PC-9 (cell line): ENCODE measurements around the gene MARCHF3. TPM values are rescaled to one million over a fixed set of nuclear protein-coding genes. Genes with fewer than 3 reads are reported as not detected.
A peak's percentile ranks its signal among the peaks of the same experiment; 100 is the strongest.

Source experiments
- BruUV-seq: library from RNA; stranded (reverse); fragments of 400-500 nt; replicated peaks from 2 replicates; lab custom pipeline; 2021; lab: Mats Ljungman, UMichigan
- CTCF ChIA-PET: fragments of 300-600 bp; sonication (Branson Sonifier 250); formaldehyde crosslinking; loops from one replicate; lab custom pipeline; 2022; ENCODE audit warnings: antibody characterized with exemption; lab: Charles Lee
- POLR2A ChIA-PET: fragments of 300-600 bp; sonication (Branson Sonifier 250); formaldehyde crosslinking; loops from one replicate; lab custom pipeline; 2022; ENCODE audit warnings: antibody characterized with exemption; ENCODE audit not compliant: unreplicated experiment; lab: Charles Lee
- DNase-seq, 2 experiments: peaks; one replicate each; pipeline versions ENCODE4 v3.0.0 to v3.0.0-alpha.2; 2015 to 2022; ENCODE audit warnings: mixed read lengths in 1 of 2
- H2AFZ ChIP-seq: fragments of 200-600 bp; sonication (generic); 2 replicates; pipeline ENCODE4 v1.8.1; 2017; ENCODE audit warnings: antibody characterized with exemption
- H3F3A ChIP-seq: fragments of 200-600 bp; sonication (generic); 2 replicates; pipeline ENCODE4 v1.8.1; 2017; ENCODE audit warnings: antibody characterized with exemption, mild to moderate bottlenecking, low read depth; ENCODE audit not compliant: insufficient read depth
- H3K27ac ChIP-seq: fragments of 200-600 bp; sonication (generic); 2 replicates; pipeline ENCODE4 v1.6.1; 2016; ENCODE audit warnings: mixed run types
- H3K27me3 ChIP-seq: fragments of 200-600 bp; sonication (generic); 2 replicates; pipeline ENCODE4 v1.6.1; 2016; ENCODE audit warnings: low read depth, mixed run types; ENCODE audit not compliant: insufficient read depth
- H3K36me3 ChIP-seq: fragments of 200-600 bp; sonication (generic); 2 replicates; pipeline ENCODE4 v1.6.1; 2016; ENCODE audit warnings: low read depth, mixed run types
- H3K4me1 ChIP-seq: fragments of 200-600 bp; sonication (generic); replicated peaks from 2 replicates; pipeline ENCODE4 v1.6.1; 2016; ENCODE audit warnings: mixed run types; ENCODE audit not compliant: insufficient read depth
- H3K4me2 ChIP-seq: fragments of 200-600 bp; sonication (generic); 2 replicates; pipeline ENCODE4 v1.6.1; 2017; ENCODE audit warnings: mixed run types
- H3K4me3 ChIP-seq: fragments of 200-600 bp; sonication (generic); 2 replicates; pipeline ENCODE4 v1.6.1; 2016; ENCODE audit warnings: mixed run types
- H3K79me2 ChIP-seq: fragments of 200-600 bp; sonication (generic); 2 replicates; pipeline ENCODE4 v1.6.1; 2017; ENCODE audit warnings: low read depth, mixed run types
- H3K9me2 ChIP-seq: fragments of 200-600 bp; sonication (generic); 2 replicates; pipeline ENCODE4 v1.8.1; 2017; ENCODE audit warnings: mild to moderate bottlenecking; ENCODE audit not compliant: insufficient read depth
- H3K9me3 ChIP-seq: fragments of 200-600 bp; sonication (generic); 2 replicates; pipeline ENCODE4 v1.8.1; 2016; ENCODE audit warnings: low read depth; ENCODE audit not compliant: insufficient read depth
- H4K20me1 ChIP-seq: fragments of 200-600 bp; sonication (generic); 2 replicates; pipeline ENCODE4 v1.8.1; 2017; ENCODE audit not compliant: insufficient read depth
- EZH2 ChIP-seq: fragments of 200-600 bp; sonication (generic); IDR thresholded peaks from 2 replicates; pipeline ENCODE4 v1.8.0; 2017; ENCODE audit warnings: antibody characterized with exemption, low read depth
- intact Hi-C: fragments of 100-400 bp; cut with micrococcal nuclease; formaldehyde crosslinking; loops from one replicate; pipeline ENCODE4 v1.10.0; 2022; ENCODE audit not compliant: unreplicated experiment
- total RNA-seq: library from RNA; stranded (reverse); gene quantifications from 2 replicates; pipeline ENCODE4 v1.2.3, GENCODE V29; 2021
- TF ChIP-seq, protein P1 (sequence below): fragments of 200-600 bp; sonication (generic); conservative IDR thresholded peaks from 2 replicates; pipeline ENCODE4 v1.6.1; 2017; ENCODE audit warnings: mixed run types, antibody characterized with exemption, mild to moderate bottlenecking, moderate library complexity

MARCHF3 gene
- total RNA-seq, 1 experiment from 2014 or later: 0.35 TPM

DNA sequence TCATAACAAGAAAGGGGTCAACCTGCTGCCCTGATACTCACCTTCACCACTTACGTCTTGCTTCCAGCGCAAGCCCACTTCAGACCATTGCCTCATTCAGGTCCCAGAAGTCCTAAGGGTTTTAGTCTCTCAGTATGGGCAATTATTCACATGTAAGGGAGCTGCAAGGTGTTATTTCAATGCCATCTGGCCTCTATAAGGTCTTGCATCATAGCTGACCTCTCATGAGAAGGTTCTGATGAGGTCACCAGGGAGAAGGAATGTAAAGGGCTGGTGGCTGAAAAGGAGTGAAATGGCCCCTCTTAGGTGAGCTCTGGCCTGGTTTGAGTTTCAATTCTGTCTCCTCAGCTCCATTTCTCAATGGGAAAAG, 1.5 kb upstream of the MARCHF3 start:
- H3K4me1 ChIP-seq: peaks cover 4% of the 10 kb centered on the region; the same call in 1 of the 2 replicates
- peak overlapping the region; percentile 79; the same call in 1 of the 2 replicates for H3K4me2 ChIP-seq
- H3K4me3 ChIP-seq: no peak overlapping the region
- DNase-seq: peak in 1 of 2 experiments; percentile 43
- no peaks in the 10 kb centered on the region for H3K36me3 ChIP-seq
- no peaks in the 10 kb centered on the region for H3K9me2 ChIP-seq
- CTCF ChIA-PET: no interaction called here
- no peaks in the 10 kb centered on the region for H4K20me1 ChIP-seq
- POLR2A ChIA-PET: no interaction called here
- TF ChIP-seq, protein P1, sequence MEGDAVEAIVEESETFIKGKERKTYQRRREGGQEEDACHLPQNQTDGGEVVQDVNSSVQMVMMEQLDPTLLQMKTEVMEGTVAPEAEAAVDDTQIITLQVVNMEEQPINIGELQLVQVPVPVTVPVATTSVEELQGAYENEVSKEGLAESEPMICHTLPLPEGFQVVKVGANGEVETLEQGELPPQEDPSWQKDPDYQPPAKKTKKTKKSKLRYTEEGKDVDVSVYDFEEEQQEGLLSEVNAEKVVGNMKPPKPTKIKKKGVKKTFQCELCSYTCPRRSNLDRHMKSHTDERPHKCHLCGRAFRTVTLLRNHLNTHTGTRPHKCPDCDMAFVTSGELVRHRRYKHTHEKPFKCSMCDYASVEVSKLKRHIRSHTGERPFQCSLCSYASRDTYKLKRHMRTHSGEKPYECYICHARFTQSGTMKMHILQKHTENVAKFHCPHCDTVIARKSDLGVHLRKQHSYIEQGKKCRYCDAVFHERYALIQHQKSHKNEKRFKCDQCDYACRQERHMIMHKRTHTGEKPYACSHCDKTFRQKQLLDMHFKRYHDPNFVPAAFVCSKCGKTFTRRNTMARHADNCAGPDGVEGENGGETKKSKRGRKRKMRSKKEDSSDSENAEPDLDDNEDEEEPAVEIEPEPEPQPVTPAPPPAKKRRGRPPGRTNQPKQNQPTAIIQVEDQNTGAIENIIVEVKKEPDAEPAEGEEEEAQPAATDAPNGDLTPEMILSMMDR: no peak
- TF ChIP-seq EZH2: no peak
- no peak overlapping the region for H2AFZ ChIP-seq
- no TSS peak for BruUV-seq
- H3K27me3 ChIP-seq: no peaks in the 10 kb centered on the region
- no peaks in the 10 kb centered on the region for H3K9me3 ChIP-seq
- no peaks in the 10 kb centered on the region for H3K79me2 ChIP-seq
- no peak overlapping the region for H3K27ac ChIP-seq
- intact Hi-C loops: loop anchor here (2.0 kb wide), 1 partner anchor 41 kb away; the partner anchor contains the start of gene C5orf63
- no peaks in the 10 kb centered on the region for H3F3A ChIP-seq

DNA sequence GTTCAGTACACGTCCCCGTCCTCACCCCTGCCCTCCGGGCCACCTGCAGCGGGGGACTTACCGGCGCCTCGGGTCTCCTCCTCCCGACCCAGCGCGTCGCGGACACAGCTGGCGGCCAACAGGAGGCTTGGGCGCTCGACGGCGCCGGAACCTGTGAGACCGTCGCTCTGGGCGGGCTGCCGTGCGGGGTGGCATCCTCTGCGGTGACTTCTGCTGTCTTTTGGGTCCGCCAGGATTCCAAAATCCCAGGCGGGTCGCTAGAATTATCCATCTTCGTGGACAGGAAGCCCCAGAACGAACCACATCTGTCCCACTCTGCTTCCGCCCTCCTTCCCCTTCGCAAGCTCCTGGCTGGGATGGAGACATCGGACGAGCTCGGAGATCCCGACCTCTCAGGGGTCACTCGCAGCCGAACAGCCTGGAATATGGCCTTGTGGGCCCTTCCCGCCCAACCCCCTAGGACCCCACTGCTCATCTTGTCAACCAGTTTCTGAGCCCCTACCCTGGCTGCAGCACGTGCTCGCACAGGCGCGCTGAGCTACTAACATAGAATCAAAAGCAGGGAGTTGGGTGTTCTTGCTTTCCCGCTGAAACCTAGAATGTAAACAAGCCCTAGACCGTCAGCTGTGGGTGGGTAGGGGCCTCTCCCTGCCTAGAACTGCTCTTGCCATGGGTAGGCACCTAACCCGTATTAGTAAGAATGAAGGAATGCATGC, 947 bp upstream of the MARCHF3 start:
- Histone ChIP-seq H3K27ac (no peak overlapping the region), H3K9me2 (no peaks in the 10 kb centered on the region), H3K79me2 (no peaks in the 10 kb centered on the region), H3F3A (no peaks in the 10 kb centered on the region), H3K27me3 (no peaks in the 10 kb centered on the region), H3K4me3 (peak overlapping the region; percentile 81), H3K4me2 (peak overlapping the region; percentile 79), H3K4me1 (peaks cover 4% of the 10 kb centered on the region; the same call in 1 of the 2 replicates), H3K9me3 (no peaks in the 10 kb centered on the region), H3K36me3 (no peaks in the 10 kb centered on the region), H2AFZ (peak overlapping the region; percentile 95), H4K20me1 (no peaks in the 10 kb centered on the region)
- TF ChIP-seq, protein P1: no peak
- no peak for TF ChIP-seq EZH2
- ChIA-PET POLR2A (no interaction called here), CTCF (no interaction called here)
- intact Hi-C loops: loop anchor here (2.0 kb wide), 1 partner anchor 41 kb away; the partner anchor contains the start of gene C5orf63
- DNase-seq: no peak
- BruUV-seq: no TSS peak

DNA sequence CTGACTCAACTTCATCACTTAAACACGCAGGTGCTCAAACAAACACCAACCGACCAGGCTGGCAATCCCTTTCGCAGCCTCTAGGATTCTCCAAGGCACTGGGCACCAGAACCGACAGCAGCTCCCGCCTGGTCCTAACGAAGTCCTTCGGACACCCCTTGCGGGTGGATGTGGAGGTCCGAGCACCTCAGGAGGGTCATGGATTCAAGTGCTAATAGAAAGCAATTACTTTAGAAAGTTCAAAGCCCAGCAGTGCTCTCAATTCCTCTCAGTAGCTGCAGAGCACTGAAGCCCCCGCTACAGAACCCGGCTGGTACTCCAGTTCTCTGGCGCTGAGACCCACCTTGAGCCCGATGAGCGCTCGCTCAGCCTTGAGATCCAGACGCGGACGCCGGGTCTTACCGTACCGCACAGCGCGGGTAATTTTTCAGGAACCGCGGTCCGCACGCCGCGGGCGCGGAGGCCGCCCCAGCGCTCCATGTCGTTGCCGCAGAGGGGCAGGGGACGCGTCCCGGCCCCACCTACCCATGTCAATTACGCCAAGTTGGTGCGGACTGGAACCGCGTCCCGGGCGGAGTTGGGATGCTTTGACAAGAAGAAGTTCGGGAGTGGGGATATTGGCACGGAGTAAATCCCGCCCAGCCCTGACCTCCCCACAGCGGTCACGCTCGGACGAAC, 638 bp downstream of the MARCHF3 start:
- no peak overlapping the region for H3K27ac ChIP-seq
- ChIA-PET CTCF (no interaction called here), POLR2A (no interaction called here)
- H3K36me3 ChIP-seq: no peaks in the 10 kb centered on the region
- peak overlapping the region; percentile 81 for H3K4me3 ChIP-seq
- peak overlapping the region; percentile 79 for H3K4me2 ChIP-seq
- peaks cover 4% of the 10 kb centered on the region; the same call in 1 of the 2 replicates for H3K4me1 ChIP-seq
- H3K27me3 ChIP-seq: no peaks in the 10 kb centered on the region
- no peaks in the 10 kb centered on the region for H4K20me1 ChIP-seq
- no peaks in the 10 kb centered on the region for H3K79me2 ChIP-seq
- H3K9me2 ChIP-seq: no peaks in the 10 kb centered on the region
- intact Hi-C loops: loop anchor here (2.0 kb wide), 1 partner anchor 43 kb away; the partner anchor contains the start of gene C5orf63
- peak overlapping the region; percentile 93 for H2AFZ ChIP-seq
- peak; percentile 35 to 61 for DNase-seq
- TF ChIP-seq, protein P1: peak; percentile 56
- TF ChIP-seq EZH2: no peak
- no peaks in the 10 kb centered on the region for H3K9me3 ChIP-seq
- H3F3A ChIP-seq: no peaks in the 10 kb centered on the region
- TSS peak; percentile 38 for BruUV-seq
